NOMO-1 (cell line): ENCODE measurements around the gene ADM2.
"Not testable (repeated sequence)": the region's sequence is repeated elsewhere in the genome, so short reads cannot be mapped to it uniquely, and the experiment has no call there.

Source experiments
- DNase-seq, 2 experiments: peaks; one replicate each; lab custom pipeline; 2025; ENCODE audit not compliant: unreplicated experiment in 2 of 2; lab: John Stamatoyannopoulos, UW

ADM2 gene

GRCh38 chr22:50481440-50482106 is at the start of gene ADM2:
Gene ADM2 (plus strand): TSS chr22:50481543. CDS start chr22:50481848, 305 bp downstream.
- DNase-seq = no peak

GRCh38 chr22:50432131-50432876 is 49.0 kb upstream of the ADM2 start:
- no peak for DNase-seq

- not testable (repeated sequence) for DNase-seq
Measured at GRCh38 chr22:50432877-50433510, 48.3 kb upstream of the ADM2 start.

GRCh38 chr22:50434849-50435248 is 46.5 kb upstream of the ADM2 start:
- DNase-seq = no peak

GRCh38 chr22:50435291-50436014 is 45.9 kb upstream of the ADM2 start:
- DNase-seq = no peak

- no peak for DNase-seq
Measured at GRCh38 chr22:50436015-50436830, 45.1 kb upstream of the ADM2 start.

GRCh38 chr22:50436841-50437341 is 44.5 kb upstream of the ADM2 start:
- DNase-seq = no peak

- no peak for DNase-seq
Measured at GRCh38 chr22:50437511-50438304, 43.6 kb upstream of the ADM2 start.

GRCh38 chr22:50438305-50439275 is 42.8 kb upstream of the ADM2 start:
- no peak for DNase-seq

- DNase-seq = no peak
Measured at GRCh38 chr22:50439314-50439870, 42.0 kb upstream of the ADM2 start.

- no peak for DNase-seq
Measured at GRCh38 chr22:50439871-50440331, 41.4 kb upstream of the ADM2 start.

- DNase-seq = no peak
Measured at GRCh38 chr22:50440544-50441249, 40.6 kb upstream of the ADM2 start.

- DNase-seq = no peak
Measured at GRCh38 chr22:50441428-50441993, 39.8 kb upstream of the ADM2 start.

GRCh38 chr22:50443197-50443596 is 38.1 kb upstream of the ADM2 start:
- DNase-seq = no peak

- DNase-seq = no peak
Measured at GRCh38 chr22:50443801-50444625, 37.3 kb upstream of the ADM2 start.

- DNase-seq = no peak
Measured at GRCh38 chr22:50444663-50445062, 36.7 kb upstream of the ADM2 start.
